ENCODE results near the gene TRPV6. TPM values are rescaled to one million over a fixed set of nuclear protein-coding genes. Genes with fewer than 3 reads are reported as not detected.
A peak's percentile ranks its signal among the peaks of the same experiment; 100 is the strongest.

The TRPV6 gene
- total RNA-seq, 5 donors from 2014 or later (not counting 1 experiment from before 2014, with no cell fraction given): not detected

- Histone ChIP-seq H3K4me3 (ENCODE audit: control insufficient read depth in 1 of 2, extremely low read depth in 1 of 2, low read length in 1 of 2) (no peak overlapping the region), H3K4me1 (ENCODE audit: control insufficient read depth in 1 of 2, extremely low read depth in 1 of 2, insufficient read depth in 2 of 2, low read length in 2 of 2) (no peaks in the 10 kb centered on the region), H3K36me3 (ENCODE audit: control insufficient read depth in 2 of 2, extremely low read depth in 1 of 2, insufficient read depth in 1 of 2, low read length in 1 of 2) (no peaks in the 10 kb centered on the region), H3K27ac (ENCODE audit: low read length) (no peak overlapping the region), H3K9me3 (no peaks in the 10 kb centered on the region), H3K27me3 (replicated peaks in 1 of 2; ENCODE audit: control insufficient read depth in 2 of 2, extremely low read depth in 1 of 2, insufficient read depth in 2 of 2, low read length in 1 of 2) (peaks cover 0 to 18% of the 10 kb centered on the region in 2 experiments)
- POLR2A ChIA-PET: interaction anchor here (0.6 kb wide), 2 partner anchors 86 to 501 kb away, joined by 3 read pairs; no protein-coding TSS in a partner anchor
- H3K27me3 Mint-ChIP-seq: peaks cover 4 to 7% of the 10 kb centered on the region in 2 donors
- H3K4me1 Mint-ChIP-seq: no peaks in the 10 kb centered on the region
- CTCF ChIA-PET: interaction anchor here in 1 of 2 donors (0.5 kb wide), 1 partner anchor 9 kb away, joined by 3 read pairs; no protein-coding TSS in a partner anchor
- H3K36me3 Mint-ChIP-seq: no peaks in the 10 kb centered on the region
- no peaks in the 10 kb centered on the region for H3K9me3 Mint-ChIP-seq
- DNase-seq: no peak
- 85% methylated on average over 15 of the region's 15 CpGs for WGBS (ENCODE audit: insufficient coverage)
- no peak for ATAC-seq (replicated peaks in 1 of 4)
- no peak overlapping the region for H3K4me3 Mint-ChIP-seq
- no peak overlapping the region for H3K27ac Mint-ChIP-seq
Measured at GRCh38 chr7:142901426-142902259, 16.1 kb upstream of the TRPV6 start.

- DNase-seq: no peak
- CTCF ChIA-PET: no interaction called here
- POLR2A ChIA-PET: no interaction called here
- no CpG with 5 or more reads among the region's 3 CpGs for WGBS (ENCODE audit: insufficient coverage)
- ATAC-seq (replicated peaks in 1 of 4): no peak
- H3K27me3 ChIP-seq (replicated peaks in 1 of 2; ENCODE audit: control insufficient read depth in 2 of 2, extremely low read depth in 1 of 2, insufficient read depth in 2 of 2, low read length in 1 of 2): peaks cover 0 to 22% of the 10 kb centered on the region in 2 experiments
- Mint-ChIP-seq H3K4me1 (no peaks in the 10 kb centered on the region), H3K27ac (no peak overlapping the region), H3K27me3 (peaks cover 0 to 13% of the 10 kb centered on the region in 2 donors), H3K9me3 (no peaks in the 10 kb centered on the region), H3K4me3 (no peak overlapping the region), H3K36me3 (no peaks in the 10 kb centered on the region)
- no peaks in the 10 kb centered on the region for H3K4me1 ChIP-seq (ENCODE audit: control insufficient read depth in 1 of 2, extremely low read depth in 1 of 2, insufficient read depth in 2 of 2, low read length in 2 of 2)
- H3K36me3 ChIP-seq (ENCODE audit: control insufficient read depth in 2 of 2, extremely low read depth in 1 of 2, insufficient read depth in 1 of 2, low read length in 1 of 2): no peaks in the 10 kb centered on the region
- H3K9me3 ChIP-seq: no peaks in the 10 kb centered on the region
- H3K27ac ChIP-seq (ENCODE audit: low read length): no peak overlapping the region
- no peak overlapping the region for H3K4me3 ChIP-seq (ENCODE audit: control insufficient read depth in 1 of 2, extremely low read depth in 1 of 2, low read length in 1 of 2)
Measured at GRCh38 chr7:142899661-142900060, 14.1 kb upstream of the TRPV6 start.

- ChIA-PET CTCF (no interaction called here), POLR2A (no interaction called here)
- Histone ChIP-seq H3K36me3 (ENCODE audit: control insufficient read depth in 2 of 2, extremely low read depth in 1 of 2, insufficient read depth in 1 of 2, low read length in 1 of 2) (no peaks in the 10 kb centered on the region), H3K27ac (ENCODE audit: low read length) (no peak overlapping the region), H3K4me3 (ENCODE audit: control insufficient read depth in 1 of 2, extremely low read depth in 1 of 2, low read length in 1 of 2) (no peak overlapping the region), H3K27me3 (replicated peaks in 1 of 2; ENCODE audit: control insufficient read depth in 2 of 2, extremely low read depth in 1 of 2, insufficient read depth in 2 of 2, low read length in 1 of 2) (peaks cover 0 to 29% of the 10 kb centered on the region in 2 experiments), H3K9me3 (no peaks in the 10 kb centered on the region), H3K4me1 (ENCODE audit: control insufficient read depth in 1 of 2, extremely low read depth in 1 of 2, insufficient read depth in 2 of 2, low read length in 2 of 2) (no peaks in the 10 kb centered on the region)
- Mint-ChIP-seq H3K4me1 (no peaks in the 10 kb centered on the region), H3K9me3 (no peaks in the 10 kb centered on the region), H3K36me3 (no peaks in the 10 kb centered on the region), H3K27me3 (peaks cover 0 to 13% of the 10 kb centered on the region in 2 donors), H3K4me3 (no peak overlapping the region), H3K27ac (no peak overlapping the region)
- WGBS (ENCODE audit: insufficient coverage): 67% methylated on average over 1 of the region's 3 CpGs
- ATAC-seq (replicated peaks in 1 of 4) (no peak), DNase-seq (no peak)
Measured at GRCh38 chr7:142898377-142899170, 13.0 kb upstream of the TRPV6 start.

- ATAC-seq (replicated peaks in 1 of 4): no peak
- ChIA-PET POLR2A (no interaction called here), CTCF (no interaction called here)
- H3K27ac ChIP-seq (ENCODE audit: low read length): no peak overlapping the region
- no peaks in the 10 kb centered on the region for H3K9me3 ChIP-seq
- H3K27ac Mint-ChIP-seq: peak overlapping the region in 1 of 2 donors; percentile 44
- H3K36me3 Mint-ChIP-seq: no peaks in the 10 kb centered on the region
- H3K9me3 Mint-ChIP-seq: no peaks in the 10 kb centered on the region
- H3K27me3 ChIP-seq (replicated peaks in 1 of 2; ENCODE audit: control insufficient read depth in 2 of 2, extremely low read depth in 1 of 2, insufficient read depth in 2 of 2, low read length in 1 of 2): peaks cover 0 to 29% of the 10 kb centered on the region in 2 experiments
- peaks cover 0 to 13% of the 10 kb centered on the region in 2 donors for H3K27me3 Mint-ChIP-seq
- H3K4me1 ChIP-seq (ENCODE audit: control insufficient read depth in 1 of 2, extremely low read depth in 1 of 2, insufficient read depth in 2 of 2, low read length in 2 of 2): no peaks in the 10 kb centered on the region
- WGBS (ENCODE audit: insufficient coverage): 89% methylated on average over 7 of the region's 7 CpGs
- no peak overlapping the region for H3K4me3 ChIP-seq (ENCODE audit: control insufficient read depth in 1 of 2, extremely low read depth in 1 of 2, low read length in 1 of 2)
- H3K4me1 Mint-ChIP-seq: no peaks in the 10 kb centered on the region
- no peaks in the 10 kb centered on the region for H3K36me3 ChIP-seq (ENCODE audit: control insufficient read depth in 2 of 2, extremely low read depth in 1 of 2, insufficient read depth in 1 of 2, low read length in 1 of 2)
- H3K4me3 Mint-ChIP-seq: no peak overlapping the region
- DNase-seq: no peak
Measured at GRCh38 chr7:142897691-142898090, 12.1 kb upstream of the TRPV6 start.

GRCh38 chr7:142896741-142897379, 11.3 kb upstream of the TRPV6 start:
- DNase-seq: no peak
- CTCF ChIA-PET: interaction anchor here in 1 of 2 donors (0.6 kb wide), 1 partner anchor 114 kb away, joined by 3 read pairs; no protein-coding TSS in a partner anchor
- Mint-ChIP-seq H3K36me3 (no peaks in the 10 kb centered on the region), H3K4me1 (no peaks in the 10 kb centered on the region), H3K9me3 (no peaks in the 10 kb centered on the region), H3K27ac (no peak overlapping the region), H3K27me3 (peaks cover 0 to 13% of the 10 kb centered on the region in 2 donors), H3K4me3 (no peak overlapping the region)
- no peaks in the 10 kb centered on the region for H3K4me1 ChIP-seq (ENCODE audit: control insufficient read depth in 1 of 2, extremely low read depth in 1 of 2, insufficient read depth in 2 of 2, low read length in 2 of 2)
- no peak overlapping the region for H3K27ac ChIP-seq (ENCODE audit: low read length)
- ATAC-seq (replicated peaks in 1 of 4): no peak
- H3K9me3 ChIP-seq: no peaks in the 10 kb centered on the region
- H3K27me3 ChIP-seq (replicated peaks in 1 of 2; ENCODE audit: control insufficient read depth in 2 of 2, extremely low read depth in 1 of 2, insufficient read depth in 2 of 2, low read length in 1 of 2): peaks cover 0 to 34% of the 10 kb centered on the region in 2 experiments
- H3K4me3 ChIP-seq (ENCODE audit: control insufficient read depth in 1 of 2, extremely low read depth in 1 of 2, low read length in 1 of 2): no peak overlapping the region
- WGBS (ENCODE audit: insufficient coverage): no CpG with 5 or more reads among the region's 3 CpGs
- H3K36me3 ChIP-seq (ENCODE audit: control insufficient read depth in 2 of 2, extremely low read depth in 1 of 2, insufficient read depth in 1 of 2, low read length in 1 of 2): no peaks in the 10 kb centered on the region
- POLR2A ChIA-PET: no interaction called here

GRCh38 chr7:142896151-142896550, 10.6 kb upstream of the TRPV6 start:
- POLR2A ChIA-PET: no interaction called here

More at GRCh38 chr7:142896151-142896550, 10.6 kb upstream of the TRPV6 start:
- no CpG with 5 or more reads among the region's 3 CpGs for WGBS (ENCODE audit: insufficient coverage)
- Mint-ChIP-seq H3K27ac (no peak overlapping the region), H3K27me3 (peaks cover 2 to 13% of the 10 kb centered on the region in 2 donors), H3K9me3 (no peaks in the 10 kb centered on the region), H3K36me3 (no peaks in the 10 kb centered on the region), H3K4me1 (no peaks in the 10 kb centered on the region), H3K4me3 (no peak overlapping the region)
- H3K4me1 ChIP-seq (ENCODE audit: control insufficient read depth in 1 of 2, extremely low read depth in 1 of 2, insufficient read depth in 2 of 2, low read length in 2 of 2): no peaks in the 10 kb centered on the region
- no peak overlapping the region for H3K27ac ChIP-seq (ENCODE audit: low read length)
- CTCF ChIA-PET: no interaction called here
- ATAC-seq (replicated peaks in 1 of 4) (no peak), DNase-seq (no peak)
- no peak overlapping the region for H3K4me3 ChIP-seq (ENCODE audit: control insufficient read depth in 1 of 2, extremely low read depth in 1 of 2, low read length in 1 of 2)
- no peaks in the 10 kb centered on the region for H3K9me3 ChIP-seq
- H3K27me3 ChIP-seq (replicated peaks in 1 of 2; ENCODE audit: control insufficient read depth in 2 of 2, extremely low read depth in 1 of 2, insufficient read depth in 2 of 2, low read length in 1 of 2): peaks cover 0 to 39% of the 10 kb centered on the region in 2 experiments
- no peaks in the 10 kb centered on the region for H3K36me3 ChIP-seq (ENCODE audit: control insufficient read depth in 2 of 2, extremely low read depth in 1 of 2, insufficient read depth in 1 of 2, low read length in 1 of 2)

Measured in T-cell (primary cell).